AG04449 (cell line): ENCODE data around the gene BTBD6.

Experiments
- CTCF ChIA-PET: fragments of 350-600 bp; formaldehyde crosslinking; extraction: SDS; loops from one replicate; lab custom pipeline; 2021; ENCODE audit warnings: antibody characterized with exemption; lab: Yijun Ruan, JAX
- POLR2A ChIA-PET: fragments of 400-600, 350-600 bp; formaldehyde crosslinking; extraction: SDS; loops from one replicate; lab custom pipeline; 2020; ENCODE audit warnings: antibody characterized with exemption, inconsistent platforms; lab: Yijun Ruan, JAX
- DNase-seq: peaks from one replicate; pipeline ENCODE4 v3.0.0-alpha.2; 2010; ENCODE audit warnings: low read depth, low spot score
- H3K4me3 ChIP-seq: 2 replicates; pipeline ENCODE4 v1.5.1; 2011; ENCODE audit warnings: low read depth, mild to moderate bottlenecking, control low read depth, low read length
- TF ChIP-seq, protein P1 (sequence below): IDR thresholded peaks from one replicate; pipeline ENCODE4 v1.5.1; 2011; ENCODE audit warnings: mild to moderate bottlenecking, moderate library complexity, low read length, control low read depth, inconsistent platforms; ENCODE audit not compliant: insufficient read depth; ENCODE audit errors: missing control alignments

Gene BTBD6

DNA sequence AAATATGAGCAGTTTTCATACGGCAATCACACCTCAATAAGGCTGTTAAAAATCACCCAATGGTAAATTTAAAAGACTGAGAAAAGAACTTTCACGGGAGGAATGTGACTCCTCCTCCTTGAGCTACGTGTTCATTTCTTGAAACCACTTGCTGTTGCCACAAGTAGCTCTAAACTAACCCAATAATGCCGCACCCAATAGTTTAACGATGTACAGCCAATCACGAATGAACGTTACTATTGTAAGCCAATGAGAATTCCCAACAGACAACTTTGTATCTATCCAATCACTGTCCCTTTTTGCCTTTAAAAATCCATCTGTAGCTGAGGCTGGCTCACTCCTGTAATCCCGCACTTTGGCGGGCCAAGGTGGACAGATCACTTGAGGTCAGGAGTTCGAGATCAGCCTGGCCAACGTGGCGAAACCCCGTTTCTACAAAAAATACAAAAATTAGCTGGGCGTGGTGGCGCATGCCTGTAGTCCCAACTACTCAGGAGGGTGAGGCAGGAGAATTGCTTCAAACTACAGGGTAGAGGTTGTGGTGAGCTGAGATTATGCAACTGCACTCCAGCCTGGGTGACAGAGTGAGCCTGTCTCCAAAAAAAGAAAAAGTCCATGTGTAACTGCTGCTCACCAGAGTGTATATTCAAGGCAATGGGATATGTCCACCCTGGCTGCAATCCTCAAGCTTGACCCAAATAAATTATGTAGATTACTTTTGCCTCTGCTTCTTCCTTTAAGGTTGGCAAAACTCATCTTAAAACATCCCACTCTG, 24.4 kb upstream of the BTBD6 start:
- ChIA-PET POLR2A (no interaction called here), CTCF (interaction anchor here (1.1 kb wide), 1 partner anchor 22 kb away, joined by 3 read pairs; no protein-coding TSS in a partner anchor)
- TF ChIP-seq, protein P1, sequence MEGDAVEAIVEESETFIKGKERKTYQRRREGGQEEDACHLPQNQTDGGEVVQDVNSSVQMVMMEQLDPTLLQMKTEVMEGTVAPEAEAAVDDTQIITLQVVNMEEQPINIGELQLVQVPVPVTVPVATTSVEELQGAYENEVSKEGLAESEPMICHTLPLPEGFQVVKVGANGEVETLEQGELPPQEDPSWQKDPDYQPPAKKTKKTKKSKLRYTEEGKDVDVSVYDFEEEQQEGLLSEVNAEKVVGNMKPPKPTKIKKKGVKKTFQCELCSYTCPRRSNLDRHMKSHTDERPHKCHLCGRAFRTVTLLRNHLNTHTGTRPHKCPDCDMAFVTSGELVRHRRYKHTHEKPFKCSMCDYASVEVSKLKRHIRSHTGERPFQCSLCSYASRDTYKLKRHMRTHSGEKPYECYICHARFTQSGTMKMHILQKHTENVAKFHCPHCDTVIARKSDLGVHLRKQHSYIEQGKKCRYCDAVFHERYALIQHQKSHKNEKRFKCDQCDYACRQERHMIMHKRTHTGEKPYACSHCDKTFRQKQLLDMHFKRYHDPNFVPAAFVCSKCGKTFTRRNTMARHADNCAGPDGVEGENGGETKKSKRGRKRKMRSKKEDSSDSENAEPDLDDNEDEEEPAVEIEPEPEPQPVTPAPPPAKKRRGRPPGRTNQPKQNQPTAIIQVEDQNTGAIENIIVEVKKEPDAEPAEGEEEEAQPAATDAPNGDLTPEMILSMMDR: no peak
- no peak for DNase-seq
- H3K4me3 ChIP-seq: no peak overlapping the region

- ChIA-PET CTCF (interaction anchor here (1.0 to 1.6 kb wide), 3 partner anchors 11 to 22 kb away, joined by 3 to 5 read pairs (median 4); no protein-coding TSS in a partner anchor), POLR2A (no interaction called here)
These were observed 23.3 kb upstream of the BTBD6 start for GRCh38 chr14:105224845-105225570.

DNA sequence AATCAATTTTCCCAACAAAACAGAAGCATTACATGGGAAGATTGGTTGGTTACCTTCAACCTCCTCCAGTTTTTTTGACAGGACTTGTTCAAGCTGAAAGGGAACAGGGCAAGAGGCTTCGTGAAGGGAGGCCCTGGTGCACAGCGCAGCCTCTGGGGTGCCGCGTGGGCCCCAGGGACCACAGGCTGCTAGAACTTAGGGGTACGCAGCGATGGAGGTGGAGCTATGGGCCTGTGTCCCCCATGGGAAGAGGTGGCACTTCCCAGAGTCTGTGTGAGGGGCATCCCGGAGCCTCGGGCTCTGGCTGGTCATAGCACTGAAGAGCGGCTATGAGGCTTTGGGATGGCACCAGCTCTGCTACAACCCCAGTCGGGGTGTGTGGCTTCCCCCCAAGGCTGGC, 22.1 kb upstream of the BTBD6 start:
- DNase-seq: no peak
- ChIA-PET CTCF (interaction anchor here (1.0 to 1.6 kb wide), 2 partner anchors 12 to 18 kb away, joined by 3 to 4 read pairs; no protein-coding TSS in a partner anchor), POLR2A (no interaction called here)
- H3K4me3 ChIP-seq: no peak overlapping the region
- TF ChIP-seq, protein P1: no peak

More at GRCh38 chr14:105224845-105225570, 23.3 kb upstream of the BTBD6 start:
- TF ChIP-seq, protein P1: no peak
- H3K4me3 ChIP-seq: no peak overlapping the region
- DNase-seq: no peak

GRCh38 chr14:105227346-105227745, 21.0 kb upstream of the BTBD6 start:
- DNase-seq: no peak
- no peak overlapping the region for H3K4me3 ChIP-seq
- POLR2A ChIA-PET: no interaction called here
- TF ChIP-seq, protein P1: no peak
- CTCF ChIA-PET: no interaction called here

DNA sequence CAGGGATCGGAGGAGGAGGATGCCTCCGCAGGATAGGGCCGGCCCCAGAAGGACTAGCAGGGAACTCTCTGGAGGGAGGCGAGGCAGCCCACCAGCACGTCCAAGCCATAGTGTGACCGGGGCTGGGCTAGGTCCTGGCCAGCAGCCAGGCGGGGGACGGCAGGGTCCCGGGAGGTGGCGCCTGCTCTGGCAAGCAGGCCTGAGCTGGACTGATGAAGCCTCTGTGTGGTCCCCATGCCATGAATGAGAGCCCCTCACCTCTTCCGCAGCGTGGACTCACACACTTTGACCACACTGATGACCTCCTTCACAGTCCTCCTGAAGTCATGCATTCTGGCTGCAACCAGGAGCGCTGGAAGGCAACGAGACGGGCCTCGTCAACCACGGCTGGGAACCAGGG, 19.8 kb upstream of the BTBD6 start:
- no peak for DNase-seq
- no peak overlapping the region for H3K4me3 ChIP-seq
- ChIA-PET POLR2A (no interaction called here), CTCF (interaction anchor here (1.0 kb wide), 1 partner anchor 25 kb away, joined by 3 read pairs; no protein-coding TSS in a partner anchor)
- TF ChIP-seq, protein P1: no peak

GRCh38 chr14:105229099-105229655, 19.2 kb upstream of the BTBD6 start:
- H3K4me3 ChIP-seq: no peak overlapping the region
- POLR2A ChIA-PET: no interaction called here
- no peak for DNase-seq
- TF ChIP-seq, protein P1: no peak
- CTCF ChIA-PET: interaction anchor here (1.0 kb wide), 1 partner anchor 26 kb away, joined by 3 read pairs; no protein-coding TSS in a partner anchor
